GM18507 (cell line): ENCODE results near the gene MAN2B2.
"Not testable (repeated sequence)": the region's sequence is repeated elsewhere in the genome, so short reads cannot be mapped to it uniquely, and the experiment has no call there.

Experiments
- DNase-seq: peaks from one replicate; pipeline ENCODE4 v3.0.0; 2011; ENCODE audit warnings: low read depth; ENCODE audit not compliant: insufficient read length; ENCODE audit errors: extremely low spot score
- FAIRE-seq: peaks from 2 replicates; lab custom pipeline; 2011; peaks lifted over from hg19 to GRCh38; lab: Jason Lieb, UNC

MAN2B2 gene

GRCh38 chr4:6658209-6658595, 83.2 kb downstream of the MAN2B2 start:
- FAIRE-seq (no peak), DNase-seq (no peak)

DNA sequence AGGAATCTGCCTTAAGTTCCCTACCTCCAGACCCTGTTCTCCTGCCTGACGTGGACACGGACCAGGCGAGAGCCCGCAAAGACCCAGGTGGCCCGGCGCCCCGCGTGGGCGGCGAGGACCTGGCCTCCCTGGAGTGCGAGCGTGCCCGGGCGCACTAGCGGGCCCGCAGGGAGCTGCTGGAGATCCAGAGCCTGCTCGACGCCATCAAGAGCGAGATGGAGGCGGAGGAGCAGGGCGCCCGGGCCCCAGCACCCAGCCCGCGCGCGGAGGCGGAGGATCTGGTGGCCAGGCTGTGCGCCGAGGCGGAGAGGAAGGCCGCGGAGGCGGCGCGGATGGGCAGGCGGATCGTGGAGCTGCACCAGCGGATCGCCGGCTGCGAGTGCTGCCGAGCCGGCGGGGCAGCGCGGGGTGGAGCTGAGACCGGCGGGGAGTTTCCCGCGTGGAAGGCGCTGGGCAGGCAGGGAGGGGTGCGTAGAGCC, 83.6 kb downstream of the MAN2B2 start:
- no peak for DNase-seq
- no peak for FAIRE-seq

DNA sequence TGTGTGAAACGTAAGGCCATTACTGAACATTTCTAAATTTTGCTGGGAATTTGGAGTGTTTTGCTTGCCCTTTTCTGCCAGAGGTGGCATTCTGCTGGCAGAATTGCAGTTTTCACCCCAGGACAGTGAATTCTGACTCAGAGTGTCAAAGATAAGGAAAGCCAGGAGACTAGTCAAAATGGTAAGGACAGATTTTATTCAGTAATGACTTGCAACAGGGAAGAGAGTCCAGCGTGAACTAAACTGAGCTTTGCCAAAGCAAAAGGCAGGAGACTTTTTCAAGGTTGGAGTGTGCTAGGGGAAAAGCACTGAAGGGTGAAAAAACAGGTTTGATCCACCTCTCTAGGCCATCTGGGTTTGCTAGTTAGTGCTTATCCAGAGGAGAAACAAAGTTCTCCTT, 84.9 kb downstream of the MAN2B2 start:
- no peak for FAIRE-seq

GRCh38 chr4:6660430-6660829, 85.4 kb downstream of the MAN2B2 start:
- FAIRE-seq (no peak), DNase-seq (no peak)

More for the DNA sequence above, 84.9 kb downstream of the MAN2B2 start:
- no peak for DNase-seq

DNA sequence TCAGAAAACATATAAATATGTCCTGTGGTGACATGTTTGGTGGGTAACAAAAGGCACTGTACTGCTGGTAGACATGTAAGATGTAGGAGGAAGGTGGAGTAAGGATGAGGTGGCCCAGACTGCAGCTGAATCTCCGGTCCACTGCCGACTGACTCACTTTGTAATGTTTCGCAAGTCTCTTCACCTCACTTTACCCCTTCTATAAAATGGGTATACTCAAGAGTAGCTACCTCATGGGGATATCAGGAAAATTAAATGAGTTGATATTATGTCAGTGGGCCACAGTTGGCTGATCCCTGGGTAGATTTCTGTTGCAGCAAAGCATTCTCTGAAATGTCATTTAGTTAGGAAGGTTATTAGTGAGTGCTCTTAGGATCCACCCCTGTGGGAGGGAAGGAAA, 87.6 kb downstream of the MAN2B2 start:
- FAIRE-seq, result no peak
- DNase-seq, result no peak

DNA sequence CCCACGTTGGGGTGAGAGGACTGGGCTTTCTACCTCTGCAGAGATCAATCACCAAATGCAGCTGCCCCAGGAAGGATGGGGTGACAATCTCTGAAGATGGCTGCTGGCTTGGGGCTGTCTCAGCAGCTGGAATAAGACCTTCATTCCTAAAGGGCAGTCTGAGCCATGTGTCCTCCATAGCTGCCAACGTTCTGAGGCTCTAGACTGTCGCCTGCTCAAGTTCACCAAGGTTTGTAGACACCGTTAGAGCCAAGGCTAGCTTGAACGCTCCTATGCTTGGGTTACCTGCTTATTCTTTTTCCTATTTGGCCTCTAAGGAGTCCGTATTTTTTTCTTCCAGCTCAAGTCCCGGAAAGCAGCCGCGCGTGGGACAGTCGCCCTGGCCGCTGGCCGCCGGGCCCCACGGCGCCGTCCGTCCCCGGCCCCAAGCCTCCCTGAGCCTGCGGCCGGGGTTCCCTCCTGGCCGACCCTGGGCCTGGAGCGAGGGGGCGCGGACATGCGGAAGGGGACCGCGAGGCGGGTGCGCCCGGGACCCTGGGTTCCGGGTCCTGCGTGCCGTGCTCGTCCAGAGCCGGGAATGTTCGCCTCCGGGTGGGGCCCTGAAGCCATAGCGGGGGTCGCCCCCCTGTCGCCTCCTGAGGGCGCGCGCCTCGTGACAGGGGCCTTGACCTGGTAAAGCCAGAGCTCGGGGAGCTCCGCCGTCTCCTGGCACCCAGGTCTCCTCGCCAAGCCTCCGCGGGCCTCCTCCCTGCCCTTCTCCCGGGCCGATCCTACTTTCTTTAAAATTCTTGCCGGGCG, 88.8 kb downstream of the MAN2B2 start:
- DNase-seq (no peak), FAIRE-seq (no peak)

GRCh38 chr4:6665320-6665654, 90.3 kb downstream of the MAN2B2 start:
- FAIRE-seq (no peak), DNase-seq (no peak)

GRCh38 chr4:6668391-6668790, 93.4 kb downstream of the MAN2B2 start:
- DNase-seq, result no peak
- no peak for FAIRE-seq

- no peak for DNase-seq
- no peak for FAIRE-seq
Measured at GRCh38 chr4:6671648-6672047, 96.7 kb downstream of the MAN2B2 start.

DNA sequence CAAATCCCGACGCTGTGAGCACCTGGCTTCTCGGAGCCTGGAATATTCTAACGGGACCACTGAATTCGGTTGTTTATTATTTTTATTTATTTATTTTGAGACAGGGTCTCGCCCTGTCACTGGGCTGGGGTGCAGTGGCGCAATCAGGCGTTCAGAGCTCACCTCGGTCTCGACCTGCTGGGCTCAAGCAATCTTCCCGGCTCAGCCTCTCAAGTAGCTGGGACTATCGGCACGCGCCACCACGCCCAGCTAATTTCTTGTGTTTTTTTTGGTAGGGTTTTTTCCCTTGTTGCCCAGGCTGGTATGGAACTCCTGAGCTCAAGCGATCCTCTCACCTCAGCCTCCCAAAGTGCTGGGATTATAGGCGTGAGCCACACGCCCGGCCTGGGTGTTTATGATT, 97.1 kb downstream of the MAN2B2 start:
- FAIRE-seq, result no peak
- no peak for DNase-seq

DNA sequence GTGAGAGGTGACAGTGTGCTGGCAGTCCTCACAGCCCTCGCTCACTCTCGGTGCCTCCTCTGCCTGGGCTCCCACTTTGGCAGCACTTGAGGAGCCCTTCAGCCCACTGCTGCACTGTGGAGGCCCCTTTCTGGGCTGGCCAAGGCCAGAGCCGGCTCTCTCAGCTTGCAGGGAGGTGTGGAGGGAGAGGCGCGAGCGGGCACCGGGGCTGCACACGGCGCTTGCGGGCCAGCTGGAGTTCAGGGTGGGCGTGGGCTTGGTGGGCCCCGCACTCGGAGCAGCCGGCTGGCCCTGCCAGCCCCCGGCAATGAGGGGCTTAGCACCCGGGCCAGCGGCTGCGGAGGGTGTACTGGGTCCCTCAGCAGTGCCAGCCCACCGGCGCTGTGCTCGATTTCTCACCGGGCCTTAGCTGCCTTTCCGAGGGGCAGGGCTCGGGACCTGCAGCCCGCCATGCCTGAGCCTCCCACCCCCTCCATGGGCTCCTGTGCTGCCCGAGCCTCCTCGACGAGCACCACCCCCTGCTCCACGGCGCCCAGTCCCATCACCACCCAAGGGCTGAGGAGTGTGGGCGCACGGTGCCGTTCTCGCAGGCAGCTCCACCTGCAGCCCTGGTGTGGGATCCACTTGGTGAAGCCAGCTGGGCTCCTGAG, 97.7 kb downstream of the MAN2B2 start:
- not testable (repeated sequence) for FAIRE-seq, DNase-seq
